ENCODE data around the gene UBASH3B.
A peak's percentile ranks its signal among the peaks of the same experiment; 100 is the strongest.

UBASH3B gene

GRCh38 chr11:122793515-122793914 is 138.0 kb downstream of the UBASH3B start:
- DNase-seq, result no peak

GRCh38 chr11:122795307-122795706 is 139.8 kb downstream of the UBASH3B start:
- DNase-seq, result no peak

GRCh38 chr11:122796128-122796717 is 140.7 kb downstream of the UBASH3B start:
- DNase-seq, result peak; percentile 65

GRCh38 chr11:122797651-122798050 is 142.1 kb downstream of the UBASH3B start:
- DNase-seq, result no peak

- no peak for DNase-seq
Observed at GRCh38 chr11:122799406-122800105, 144.0 kb downstream of the UBASH3B start.

- DNase-seq, result no peak
Observed at GRCh38 chr11:122802876-122803275, 147.4 kb downstream of the UBASH3B start.

GRCh38 chr11:122803306-122803705 is 147.8 kb downstream of the UBASH3B start:
- DNase-seq, result no peak

- DNase-seq, result no peak
Observed at GRCh38 chr11:122803716-122804115, 148.2 kb downstream of the UBASH3B start.

- DNase-seq, result no peak
Observed at GRCh38 chr11:122804161-122804560, 148.6 kb downstream of the UBASH3B start.

- DNase-seq, result no peak
Observed at GRCh38 chr11:122804796-122805195, 149.3 kb downstream of the UBASH3B start.

GRCh38 chr11:122807731-122808477 is 152.4 kb downstream of the UBASH3B start:
- no peak for DNase-seq

- DNase-seq, result no peak
Observed at GRCh38 chr11:122808478-122808869, 153.0 kb downstream of the UBASH3B start.

GRCh38 chr11:122809866-122810265 is 154.3 kb downstream of the UBASH3B start:
- no peak for DNase-seq

- DNase-seq, result no peak
Observed at GRCh38 chr11:122811721-122812120, 156.2 kb downstream of the UBASH3B start.

- DNase-seq, result no peak
Observed at GRCh38 chr11:122812638-122813037, 157.1 kb downstream of the UBASH3B start.

- DNase-seq, result no peak
Observed at GRCh38 chr11:122813176-122813893, 157.8 kb downstream of the UBASH3B start.

- no peak for DNase-seq
Observed at GRCh38 chr11:122813894-122814270, 158.4 kb downstream of the UBASH3B start.

GRCh38 chr11:122814401-122814800 is 158.9 kb downstream of the UBASH3B start:
- DNase-seq, result peak; percentile 27

GRCh38 chr11:122815900-122816299 is 160.4 kb downstream of the UBASH3B start:
- no peak for DNase-seq

- no peak for DNase-seq
Observed at GRCh38 chr11:122816761-122817520, 161.4 kb downstream of the UBASH3B start.

GRCh38 chr11:122820158-122820557 is 164.6 kb downstream of the UBASH3B start:
- DNase-seq, result no peak

GRCh38 chr11:122821169-122821568 is 165.6 kb downstream of the UBASH3B start:
- DNase-seq, result no peak

- no peak for DNase-seq
Observed at GRCh38 chr11:122822241-122822640, 166.7 kb downstream of the UBASH3B start.
